Esophagus (tissue), 2 donors: ENCODE measurements around the gene MTMR10. TPM values are rescaled to one million over a fixed set of nuclear protein-coding genes. Genes with fewer than 3 reads are reported as not detected.

Experiments
- H3K27ac ChIP-seq, 2 donors: one replicate each; pipeline ENCODE4 v1.5.1; 2013; ENCODE audit warnings: low read depth in 2 of 2, mild to moderate bottlenecking in 2 of 2, inconsistent platforms in 1 of 2, low read length in 1 of 2, moderate library complexity in 1 of 2
- H3K27me3 ChIP-seq, 2 donors: one replicate each; pipeline ENCODE4 v1.6.1; 2013; ENCODE audit warnings: low read length in 2 of 2, control low read depth in 1 of 2, mild to moderate bottlenecking in 1 of 2; ENCODE audit not compliant: insufficient read depth in 2 of 2, control insufficient read depth in 1 of 2
- H3K36me3 ChIP-seq, 2 donors: one replicate each; pipeline ENCODE4 v1.6.1; 2013; ENCODE audit warnings: low read length in 1 of 2; ENCODE audit not compliant: control insufficient read depth in 2 of 2, insufficient read depth in 2 of 2
- H3K4me1 ChIP-seq, 2 donors: one replicate each; pipeline ENCODE4 v1.6.1; 2013; ENCODE audit warnings: low read length in 1 of 2; ENCODE audit not compliant: control insufficient read depth in 2 of 2, insufficient read depth in 2 of 2
- H3K4me3 ChIP-seq, 2 donors: one replicate each; pipeline ENCODE4 v1.5.1; 2013; ENCODE audit warnings: low read length in 2 of 2, mild to moderate bottlenecking in 2 of 2, low read depth in 1 of 2, moderate library complexity in 1 of 2
- H3K9me3 ChIP-seq, 2 donors: one replicate each; pipeline ENCODE4 v1.6.1; 2013; ENCODE audit warnings: mild to moderate bottlenecking in 2 of 2, low read depth in 1 of 2, low read length in 1 of 2, moderate library complexity in 1 of 2; ENCODE audit not compliant: control insufficient read depth in 2 of 2, insufficient read depth in 1 of 2
- WGBS, 2 donors: extraction: QIAGEN DNeasy Blood & Tissue Kit; methylation state at CpG; one replicate each; pipeline ENCODE4 v1.1.7; 2013; 5-methylcytosine and 5-hydroxymethylcytosine counted together
- polyA plus RNA-seq, 2 donors: library from polyadenylated mRNA; stranded (reverse); fragments of 200-250 nt; gene quantifications; one replicate each; pipeline ENCODE4 v1.2.3, GENCODE V29; 2013
- donor health status: healthy with polysubstance abuse.
- donor health status: Bipolar disorder and iron deficiency.

Gene MTMR10, protein sequence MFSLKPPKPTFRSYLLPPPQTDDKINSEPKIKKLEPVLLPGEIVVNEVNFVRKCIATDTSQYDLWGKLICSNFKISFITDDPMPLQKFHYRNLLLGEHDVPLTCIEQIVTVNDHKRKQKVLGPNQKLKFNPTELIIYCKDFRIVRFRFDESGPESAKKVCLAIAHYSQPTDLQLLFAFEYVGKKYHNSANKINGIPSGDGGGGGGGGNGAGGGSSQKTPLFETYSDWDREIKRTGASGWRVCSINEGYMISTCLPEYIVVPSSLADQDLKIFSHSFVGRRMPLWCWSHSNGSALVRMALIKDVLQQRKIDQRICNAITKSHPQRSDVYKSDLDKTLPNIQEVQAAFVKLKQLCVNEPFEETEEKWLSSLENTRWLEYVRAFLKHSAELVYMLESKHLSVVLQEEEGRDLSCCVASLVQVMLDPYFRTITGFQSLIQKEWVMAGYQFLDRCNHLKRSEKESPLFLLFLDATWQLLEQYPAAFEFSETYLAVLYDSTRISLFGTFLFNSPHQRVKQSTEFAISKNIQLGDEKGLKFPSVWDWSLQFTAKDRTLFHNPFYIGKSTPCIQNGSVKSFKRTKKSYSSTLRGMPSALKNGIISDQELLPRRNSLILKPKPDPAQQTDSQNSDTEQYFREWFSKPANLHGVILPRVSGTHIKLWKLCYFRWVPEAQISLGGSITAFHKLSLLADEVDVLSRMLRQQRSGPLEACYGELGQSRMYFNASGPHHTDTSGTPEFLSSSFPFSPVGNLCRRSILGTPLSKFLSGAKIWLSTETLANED
- polyA plus RNA-seq = 10 to 100 TPM; 11.7 to 26.4 TPM

DNA sequence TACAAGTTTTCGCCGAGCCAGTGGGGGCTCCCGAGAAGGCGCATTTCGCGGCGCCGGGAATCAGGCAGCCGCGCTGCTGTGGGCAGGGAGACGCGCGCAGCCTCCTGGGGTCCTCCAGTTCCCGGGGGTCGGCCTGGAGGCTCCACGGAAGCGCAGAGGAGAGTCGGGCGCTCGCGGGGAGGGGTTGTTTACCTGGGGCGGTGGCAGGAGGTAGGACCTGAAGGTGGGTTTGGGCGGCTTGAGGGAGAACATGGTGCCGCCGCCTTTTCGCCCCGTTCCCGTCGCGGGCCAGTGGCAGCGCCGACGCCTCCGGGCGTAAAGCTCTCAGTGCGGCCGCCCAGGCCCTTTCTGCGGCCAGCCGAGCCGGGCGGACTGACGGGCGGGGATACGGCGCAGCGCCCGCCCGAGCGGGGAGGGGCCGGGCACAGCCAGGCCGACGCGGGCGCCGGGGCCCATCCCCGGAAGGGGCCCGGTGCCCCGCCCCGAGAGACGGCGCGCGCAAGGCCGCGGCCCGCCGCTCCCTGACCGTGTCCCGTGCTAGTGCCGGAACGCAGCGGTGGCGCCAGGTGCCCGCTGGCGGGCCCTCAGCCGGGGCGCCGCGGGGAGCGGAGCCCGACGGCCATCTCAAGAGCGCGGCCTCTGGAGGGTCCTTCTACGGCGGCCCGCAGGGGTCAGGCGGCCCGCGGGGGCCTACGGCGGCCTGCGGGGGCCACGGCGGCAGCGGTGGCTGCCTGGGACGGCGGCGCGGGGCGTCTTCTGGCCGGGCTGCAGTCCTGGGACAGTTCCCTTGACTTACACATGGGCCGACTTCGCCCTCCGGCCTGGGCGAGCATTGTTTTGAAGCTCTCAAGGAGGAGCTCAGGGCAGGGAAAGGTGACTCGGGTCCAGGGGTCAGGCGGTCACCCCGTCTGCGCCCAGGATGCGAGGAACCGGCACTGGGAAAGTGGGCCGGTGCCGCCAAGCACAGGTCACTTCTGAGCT lies at the start of gene MTMR10:
TSS of gene MTMR10 (minus strand) at position 374 of the 981 bp plus-strand sequence. CDS start at position 252, 122 bp downstream.
- H3K4me1 ChIP-seq = peaks cover 2 to 6% of the 10 kb centered on the region in 2 donors
- peak within 1 kb of the TSS; percentile 95 to 96 for H3K27ac ChIP-seq
- 0 to 1% methylated on average over 100 to 114 of the region's 114 CpGs for WGBS, 2 donors
- no peaks in the 10 kb centered on the region for H3K27me3 ChIP-seq
- H3K36me3 ChIP-seq = peaks cover 3 to 6% of the 10 kb centered on the region in 2 donors
- H3K4me3 ChIP-seq = peak within 1 kb of the TSS; percentile 84 to 97
- no peaks in the 10 kb centered on the region for H3K9me3 ChIP-seq

DNA sequence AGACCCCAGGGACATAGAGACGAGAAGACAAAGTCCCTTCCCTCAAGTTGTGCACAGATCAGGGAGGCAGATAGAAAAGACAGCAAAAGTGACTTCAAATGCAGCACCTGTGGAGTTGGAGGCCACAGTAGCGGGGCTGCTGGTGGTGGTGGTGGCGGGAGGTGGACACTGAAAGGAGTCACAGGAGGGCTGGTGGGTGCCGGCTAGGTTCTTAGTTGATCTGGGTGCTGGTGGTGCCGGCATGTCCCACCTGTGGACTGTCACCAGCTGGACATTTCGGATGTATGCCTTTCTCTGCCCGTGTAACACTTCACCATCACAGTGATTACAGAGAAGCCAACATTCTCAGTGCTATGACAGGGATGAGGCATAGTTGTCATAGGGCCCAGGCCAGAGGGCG lies 49.2 kb upstream of the MTMR10 start:
- Histone ChIP-seq H3K4me1 (no peaks in the 10 kb centered on the region), H3K27ac (no peak overlapping the region), H3K9me3 (no peaks in the 10 kb centered on the region), H3K36me3 (no peaks in the 10 kb centered on the region), H3K27me3 (no peaks in the 10 kb centered on the region), H3K4me3 (no peak overlapping the region)
- WGBS, 2 donors = 90 to 93% methylated on average over 8 of the region's 8 CpGs

DNA sequence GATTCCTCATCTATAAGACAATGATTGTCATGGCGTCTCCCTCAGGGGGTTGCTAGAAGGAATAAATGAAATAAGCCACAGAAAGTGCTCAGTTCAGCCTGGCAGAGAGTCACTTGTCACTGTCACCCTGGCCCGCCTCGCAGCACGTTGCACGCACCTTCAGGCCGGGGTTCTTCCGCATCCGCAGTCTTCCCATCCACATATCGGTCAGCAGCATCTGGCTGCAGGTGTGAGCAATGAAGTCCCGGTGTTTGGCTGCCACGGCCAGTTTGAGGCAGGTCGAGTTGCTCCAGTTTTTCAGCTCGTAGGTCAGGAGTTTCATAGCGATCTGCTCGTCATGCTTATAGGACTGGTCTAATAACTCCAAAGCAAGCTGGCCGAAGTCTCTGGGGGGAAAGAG lies 48.5 kb upstream of the MTMR10 start:
- Histone ChIP-seq H3K9me3 (no peaks in the 10 kb centered on the region), H3K4me3 (no peak overlapping the region), H3K27me3 (no peaks in the 10 kb centered on the region), H3K36me3 (no peaks in the 10 kb centered on the region), H3K27ac (no peak overlapping the region), H3K4me1 (no peaks in the 10 kb centered on the region)
- WGBS, 2 donors = 93% methylated on average over 16 of the region's 16 CpGs

DNA sequence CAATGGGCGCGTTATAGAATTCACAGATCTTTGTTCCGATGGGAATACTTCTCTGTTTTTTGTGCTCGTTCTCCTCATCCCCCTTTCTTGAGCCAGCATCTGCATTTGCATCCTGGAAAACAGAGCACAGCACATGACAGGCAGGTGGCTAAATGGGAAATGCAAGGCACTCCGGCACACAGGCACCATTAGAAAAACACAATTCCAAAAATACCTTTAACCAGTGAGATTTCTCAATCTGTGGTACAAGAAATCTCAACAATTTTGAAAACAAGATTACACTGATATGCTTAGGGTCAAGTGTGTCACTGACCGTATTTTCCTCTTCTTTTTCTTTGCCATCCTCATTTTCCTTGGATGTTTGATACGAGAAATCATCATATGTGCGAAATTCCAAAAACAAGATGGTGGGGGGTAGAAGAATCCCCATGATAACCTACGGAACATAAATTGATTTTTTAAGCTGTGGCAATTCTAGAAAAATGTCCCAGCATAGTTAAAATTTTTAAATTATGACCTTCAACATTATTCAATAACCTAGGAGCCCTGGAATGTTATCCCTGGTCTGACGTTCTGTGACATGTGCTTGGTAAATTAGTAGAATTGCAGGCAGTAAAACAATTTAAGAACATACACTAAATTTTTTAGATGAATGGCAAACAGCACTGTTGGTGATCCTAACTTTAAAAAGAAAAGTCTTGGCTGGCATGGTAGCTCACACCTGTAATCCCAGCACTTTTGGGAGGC lies 46.5 kb upstream of the MTMR10 start:
- Histone ChIP-seq H3K9me3 (no peaks in the 10 kb centered on the region), H3K27me3 (no peaks in the 10 kb centered on the region), H3K4me1 (peaks cover 0 to 4% of the 10 kb centered on the region in 2 donors), H3K36me3 (no peaks in the 10 kb centered on the region), H3K4me3 (no peak overlapping the region), H3K27ac (no peak overlapping the region)
- WGBS, 2 donors = 91% methylated on average over 10 of the region's 10 CpGs

DNA sequence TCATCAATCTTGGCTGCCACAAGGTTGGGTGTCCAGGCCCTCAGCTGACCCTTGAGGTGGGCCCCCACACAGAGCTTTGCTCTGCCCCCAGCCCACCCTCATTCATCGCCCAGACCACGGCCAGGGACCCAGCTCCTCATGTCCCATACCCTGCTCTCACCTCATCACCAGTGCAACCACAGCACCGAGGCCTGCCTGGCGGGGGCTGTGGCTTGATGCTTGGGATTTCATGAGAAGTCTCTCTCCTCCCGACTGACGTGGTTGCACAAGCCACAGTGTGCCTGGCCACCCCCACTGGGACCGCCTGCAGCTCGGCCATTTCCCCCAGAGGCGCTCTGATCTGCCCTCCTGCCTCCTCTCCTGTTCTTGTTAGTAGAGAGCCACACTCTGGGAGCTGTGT lies 45.4 kb upstream of the MTMR10 start:
- 88 to 89% methylated on average over 9 of the region's 9 CpGs for WGBS, 2 donors
- H3K4me1 ChIP-seq = peaks cover 0 to 4% of the 10 kb centered on the region in 2 donors
- H3K27ac ChIP-seq = no peak overlapping the region
- H3K4me3 ChIP-seq = no peak overlapping the region
- H3K9me3 ChIP-seq = no peaks in the 10 kb centered on the region
- H3K27me3 ChIP-seq = no peaks in the 10 kb centered on the region
- no peaks in the 10 kb centered on the region for H3K36me3 ChIP-seq

DNA sequence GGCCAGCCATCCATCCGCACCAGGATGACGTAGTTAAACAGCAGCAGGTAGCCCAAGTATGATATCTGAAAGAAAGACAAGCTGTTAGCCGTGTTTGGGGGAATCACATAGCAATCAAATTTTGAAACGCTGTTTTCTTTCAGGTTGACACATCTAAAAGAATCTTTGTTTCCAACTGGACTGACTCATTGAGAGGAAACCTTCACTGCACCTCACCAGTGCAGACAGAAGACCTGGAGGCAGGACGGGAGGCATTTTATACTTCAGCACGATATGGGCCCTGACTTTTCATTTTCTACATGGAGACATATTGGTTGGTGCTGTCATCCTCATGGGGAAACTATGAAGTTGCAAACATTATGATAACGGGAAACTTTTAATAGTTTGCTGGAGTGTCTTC lies 44.2 kb upstream of the MTMR10 start:
- Histone ChIP-seq H3K9me3 (no peaks in the 10 kb centered on the region), H3K27ac (no peak overlapping the region), H3K4me3 (no peak overlapping the region), H3K4me1 (peaks cover 0 to 4% of the 10 kb centered on the region in 2 donors), H3K27me3 (no peaks in the 10 kb centered on the region), H3K36me3 (no peaks in the 10 kb centered on the region)
- 86 to 88% methylated on average over 7 of the region's 7 CpGs for WGBS, 2 donors

DNA sequence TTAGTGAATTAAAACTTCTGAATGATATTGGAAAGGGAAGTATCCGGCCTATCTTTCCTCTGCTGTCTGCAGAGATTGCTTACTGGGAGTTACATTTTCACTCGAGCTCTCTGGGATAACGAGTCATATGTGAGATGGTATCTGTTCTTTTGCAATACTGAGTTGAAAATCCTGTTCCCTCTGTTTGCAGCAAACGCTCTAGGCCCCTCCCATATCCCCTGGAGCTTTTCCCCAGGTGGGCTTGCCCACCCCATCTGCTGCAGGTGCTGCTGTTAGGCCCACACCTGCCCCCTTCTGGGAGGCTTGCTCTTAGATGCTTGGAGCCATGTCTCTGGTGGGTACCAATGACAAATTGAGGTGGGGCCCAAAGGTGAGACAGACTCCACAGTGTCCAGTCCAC lies 42.7 kb upstream of the MTMR10 start:
- no peaks in the 10 kb centered on the region for H3K27me3 ChIP-seq
- no peak overlapping the region for H3K27ac ChIP-seq
- no peaks in the 10 kb centered on the region for H3K9me3 ChIP-seq
- H3K4me1 ChIP-seq = peaks cover 0 to 4% of the 10 kb centered on the region in 2 donors
- H3K4me3 ChIP-seq = no peak overlapping the region
- 43 to 57% methylated on average over 4 of the region's 4 CpGs for WGBS, 2 donors
- H3K36me3 ChIP-seq = no peaks in the 10 kb centered on the region

DNA sequence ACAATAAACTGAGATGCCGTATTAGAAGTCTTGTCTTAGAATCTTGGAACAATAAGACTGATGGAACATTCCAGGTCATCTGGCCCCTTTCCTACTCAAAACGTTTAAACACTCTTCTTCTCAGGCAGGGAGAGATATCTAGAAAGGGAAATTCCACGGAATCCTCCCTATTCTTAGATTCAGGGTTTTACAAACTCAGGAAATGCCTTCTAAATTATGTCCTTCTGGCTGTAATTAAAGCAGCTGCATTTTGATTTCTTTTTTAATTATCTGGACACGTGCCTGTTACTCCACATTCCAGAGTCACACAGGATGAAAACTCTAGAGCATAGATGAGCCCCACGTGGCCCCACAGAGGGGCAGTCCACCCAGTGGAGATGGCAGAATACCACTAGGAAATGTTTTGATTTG lies 41.5 kb upstream of the MTMR10 start:
- peaks cover 0 to 4% of the 10 kb centered on the region in 2 donors for H3K4me1 ChIP-seq
- H3K36me3 ChIP-seq = no peaks in the 10 kb centered on the region
- H3K4me3 ChIP-seq = no peak overlapping the region
- H3K27ac ChIP-seq = no peak overlapping the region
- H3K27me3 ChIP-seq = no peaks in the 10 kb centered on the region
- no peaks in the 10 kb centered on the region for H3K9me3 ChIP-seq
- 23 to 30% methylated on average over 5 of the region's 5 CpGs for WGBS, 2 donors
